AG09319 (cell line): ENCODE measurements around the gene PTPRZ1.

Source experiments
- DNase-seq: peaks from one replicate; pipeline ENCODE4 v3.0.0-alpha.2; 2010; ENCODE audit warnings: low read depth; ENCODE audit errors: extremely low read depth
- TF ChIP-seq, protein P1 (sequence below): IDR thresholded peaks from 2 replicates; pipeline ENCODE4 v1.5.1; 2011; ENCODE audit warnings: low read depth, mild to moderate bottlenecking, inconsistent platforms, low read length, moderate library complexity

The PTPRZ1 gene

DNA sequence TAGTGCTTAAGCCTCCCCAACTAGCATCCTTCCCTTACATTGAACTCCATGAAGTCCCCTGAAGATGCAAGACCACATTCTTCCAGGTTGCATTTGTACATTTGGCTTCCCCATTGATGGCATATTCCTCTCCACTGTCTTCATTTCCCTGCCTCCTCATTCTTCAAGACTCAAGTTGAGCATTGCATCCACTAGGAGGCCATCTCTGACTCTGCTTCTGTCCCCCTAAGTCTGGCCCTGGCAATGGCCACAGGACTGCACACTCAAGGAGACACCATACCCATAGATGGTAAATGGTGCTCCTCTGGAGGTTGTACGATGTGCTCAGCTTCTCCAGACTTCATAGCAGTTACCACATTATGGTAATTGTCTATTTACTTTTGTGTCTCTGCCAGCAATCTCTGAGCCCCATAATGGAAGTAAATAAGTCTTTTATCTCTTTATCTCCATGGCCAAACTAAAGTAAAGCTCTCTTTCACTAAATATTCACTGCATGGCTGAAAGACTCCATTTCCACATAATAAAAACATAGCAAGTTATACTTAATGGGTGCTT is 112.6 kb downstream of the PTPRZ1 start:
- TF ChIP-seq, protein P1, sequence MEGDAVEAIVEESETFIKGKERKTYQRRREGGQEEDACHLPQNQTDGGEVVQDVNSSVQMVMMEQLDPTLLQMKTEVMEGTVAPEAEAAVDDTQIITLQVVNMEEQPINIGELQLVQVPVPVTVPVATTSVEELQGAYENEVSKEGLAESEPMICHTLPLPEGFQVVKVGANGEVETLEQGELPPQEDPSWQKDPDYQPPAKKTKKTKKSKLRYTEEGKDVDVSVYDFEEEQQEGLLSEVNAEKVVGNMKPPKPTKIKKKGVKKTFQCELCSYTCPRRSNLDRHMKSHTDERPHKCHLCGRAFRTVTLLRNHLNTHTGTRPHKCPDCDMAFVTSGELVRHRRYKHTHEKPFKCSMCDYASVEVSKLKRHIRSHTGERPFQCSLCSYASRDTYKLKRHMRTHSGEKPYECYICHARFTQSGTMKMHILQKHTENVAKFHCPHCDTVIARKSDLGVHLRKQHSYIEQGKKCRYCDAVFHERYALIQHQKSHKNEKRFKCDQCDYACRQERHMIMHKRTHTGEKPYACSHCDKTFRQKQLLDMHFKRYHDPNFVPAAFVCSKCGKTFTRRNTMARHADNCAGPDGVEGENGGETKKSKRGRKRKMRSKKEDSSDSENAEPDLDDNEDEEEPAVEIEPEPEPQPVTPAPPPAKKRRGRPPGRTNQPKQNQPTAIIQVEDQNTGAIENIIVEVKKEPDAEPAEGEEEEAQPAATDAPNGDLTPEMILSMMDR: no peak
- DNase-seq: no peak

DNA sequence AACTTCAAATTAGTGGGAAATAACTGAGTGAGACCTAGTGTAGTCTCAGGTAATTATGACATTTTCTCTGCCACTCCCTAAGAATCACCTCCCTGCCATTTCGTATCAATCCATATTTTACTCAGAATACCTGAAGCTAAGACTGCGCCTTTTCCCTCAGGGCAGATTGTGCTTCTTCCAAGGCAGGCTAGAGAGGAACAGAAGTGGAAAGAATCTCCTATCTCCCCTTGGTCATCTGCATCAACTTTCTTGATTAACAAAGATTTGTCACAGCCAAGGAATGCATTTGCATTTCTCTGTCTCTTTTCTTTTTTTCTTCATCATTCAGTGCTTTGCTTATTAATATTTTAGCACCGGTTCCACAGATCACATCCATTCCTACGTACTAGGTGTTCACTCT is 119.1 kb downstream of the PTPRZ1 start:
- TF ChIP-seq, protein P1: no peak
- DNase-seq: no peak

DNA sequence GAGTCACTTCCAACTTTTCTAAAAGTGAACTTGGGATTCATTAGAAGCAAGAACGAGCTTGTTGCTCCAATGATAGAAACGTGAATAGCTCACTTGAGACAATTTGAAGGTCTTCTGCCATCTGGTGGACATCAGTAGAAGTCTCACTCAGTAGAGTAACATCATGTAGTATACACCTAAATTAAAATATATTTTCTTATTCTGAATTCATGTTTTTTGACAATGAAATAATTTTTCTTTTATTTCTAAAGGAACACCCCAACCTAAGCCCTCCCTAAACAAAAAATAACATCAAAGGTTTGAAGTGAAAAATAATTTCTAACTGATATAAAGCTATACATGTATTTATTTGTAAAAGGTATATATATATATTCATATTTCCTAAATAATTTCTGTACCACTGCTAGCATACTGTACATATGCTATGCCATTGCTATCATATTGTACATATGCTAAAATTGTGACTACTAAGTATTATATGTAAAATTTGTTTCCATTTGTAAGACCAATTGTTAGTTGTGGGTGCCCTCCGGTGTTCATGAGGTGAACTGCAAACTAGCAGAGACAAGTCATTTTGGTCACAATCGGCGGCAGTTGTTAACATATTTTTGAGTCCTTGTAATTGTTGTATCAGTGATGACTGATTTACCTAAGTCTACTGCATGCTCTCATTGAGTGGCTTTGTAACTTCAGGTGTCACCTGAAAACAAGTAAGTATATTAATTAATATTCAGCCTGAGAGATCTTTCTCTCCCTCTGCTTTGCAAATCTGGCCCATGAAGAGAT is 121.9 kb downstream of the PTPRZ1 start:
- peak; percentile 46 for DNase-seq
- TF ChIP-seq, protein P1: peak; percentile 80

DNA sequence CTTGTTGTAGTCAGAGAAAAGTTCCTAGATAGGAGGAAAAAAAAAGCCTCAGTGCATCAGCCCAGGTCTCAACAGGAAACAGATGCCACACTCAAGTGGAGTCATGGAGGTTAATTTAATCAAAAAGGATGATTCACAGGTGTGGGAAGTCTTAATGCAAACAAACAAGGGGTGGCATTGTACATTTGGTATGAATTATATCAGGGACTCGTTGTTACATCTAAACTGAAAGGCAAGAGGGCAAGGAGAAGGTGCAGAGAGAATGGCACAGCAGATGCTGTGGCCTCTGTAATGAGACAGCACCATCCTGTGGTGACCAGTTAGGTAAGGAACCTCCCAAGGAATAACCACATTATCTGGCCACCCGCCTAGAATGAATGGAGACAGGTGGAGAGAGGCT is 133.7 kb downstream of the PTPRZ1 start:
- TF ChIP-seq, protein P1: no peak
- DNase-seq: no peak

DNA sequence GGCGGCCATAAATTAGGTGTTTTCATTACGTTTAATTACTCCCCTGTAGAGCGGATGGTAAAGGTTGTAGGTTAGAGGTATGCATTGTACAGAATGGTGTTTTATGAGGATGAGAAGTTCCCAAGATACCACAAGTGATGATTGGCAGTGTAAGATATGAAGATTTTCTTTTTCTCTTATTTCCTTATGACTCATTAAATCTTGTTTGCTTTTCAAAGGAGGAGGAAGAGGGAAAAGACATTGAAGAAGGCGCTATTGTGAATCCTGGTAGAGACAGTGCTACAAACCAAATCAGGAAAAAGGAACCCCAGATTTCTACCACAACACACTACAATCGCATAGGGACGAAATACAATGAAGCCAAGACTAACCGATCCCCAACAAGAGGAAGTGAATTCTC is 137.2 kb downstream of the PTPRZ1 start:
- DNase-seq: no peak

DNA sequence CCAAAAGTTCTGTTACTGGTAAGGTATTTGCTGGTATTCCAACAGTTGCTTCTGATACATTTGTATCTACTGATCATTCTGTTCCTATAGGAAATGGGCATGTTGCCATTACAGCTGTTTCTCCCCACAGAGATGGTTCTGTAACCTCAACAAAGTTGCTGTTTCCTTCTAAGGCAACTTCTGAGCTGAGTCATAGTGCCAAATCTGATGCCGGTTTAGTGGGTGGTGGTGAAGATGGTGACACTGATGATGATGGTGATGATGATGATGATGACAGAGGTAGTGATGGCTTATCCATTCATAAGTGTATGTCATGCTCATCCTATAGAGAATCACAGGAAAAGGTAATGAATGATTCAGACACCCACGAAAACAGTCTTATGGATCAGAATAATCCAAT is 140.1 kb downstream of the PTPRZ1 start:
- TF ChIP-seq, protein P1: no peak
- DNase-seq: no peak

More for the DNA sequence above, 137.2 kb downstream of the PTPRZ1 start:
- TF ChIP-seq, protein P1: no peak

DNA sequence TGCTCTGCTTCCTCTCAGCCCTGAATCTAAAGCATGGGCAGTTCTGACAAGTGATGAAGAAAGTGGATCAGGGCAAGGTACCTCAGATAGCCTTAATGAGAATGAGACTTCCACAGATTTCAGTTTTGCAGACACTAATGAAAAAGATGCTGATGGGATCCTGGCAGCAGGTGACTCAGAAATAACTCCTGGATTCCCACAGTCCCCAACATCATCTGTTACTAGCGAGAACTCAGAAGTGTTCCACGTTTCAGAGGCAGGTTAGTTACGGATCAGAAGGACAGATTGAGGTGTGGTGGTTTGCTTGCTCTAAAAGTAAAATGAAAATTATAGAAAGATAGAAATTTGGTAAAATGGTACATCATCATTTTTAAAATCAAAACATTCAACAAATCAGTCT is 140.7 kb downstream of the PTPRZ1 start:
- TF ChIP-seq, protein P1: no peak

More for the DNA sequence above, 140.7 kb downstream of the PTPRZ1 start:
- DNase-seq: no peak
